ENCODE measurements around the gene EXOC3L1.

Gene EXOC3L1

GRCh38 chr16:67195676-67196075 lies 5.7 kb upstream of the EXOC3L1 start:
- DNase-seq = no peak

- no peak for DNase-seq
Measured at GRCh38 chr16:67194260-67194659, 4.3 kb upstream of the EXOC3L1 start.

GRCh38 chr16:67193536-67193935 lies 3.6 kb upstream of the EXOC3L1 start:
- DNase-seq = no peak

GRCh38 chr16:67192781-67193361 lies 2.9 kb upstream of the EXOC3L1 start:
- no peak for DNase-seq

- DNase-seq = peak; percentile 57
Measured at GRCh38 chr16:67191995-67192681, 2.2 kb upstream of the EXOC3L1 start, which contains the start of gene E2F4. Gene E2F4 (plus strand): TSS chr16:67192155. CDS start chr16:67192228, 73 bp downstream.

GRCh38 chr16:67191411-67191994 lies 1.6 kb upstream of the EXOC3L1 start:
- DNase-seq = no peak

- no peak for DNase-seq
Measured at GRCh38 chr16:67190448-67191399, 788 bp upstream of the EXOC3L1 start.

GRCh38 chr16:67188798-67189197 lies 1.1 kb downstream of the EXOC3L1 start:
- DNase-seq = no peak

GRCh38 chr16:67188323-67188722 lies 1.6 kb downstream of the EXOC3L1 start:
- DNase-seq = no peak

- no peak for DNase-seq
Measured at GRCh38 chr16:67187175-67187890, 2.6 kb downstream of the EXOC3L1 start.

GRCh38 chr16:67186550-67186950 lies 3.4 kb downstream of the EXOC3L1 start:
- DNase-seq = no peak

- no peak for DNase-seq
Measured at GRCh38 chr16:67185651-67186134, 4.2 kb downstream of the EXOC3L1 start.

GRCh38 chr16:67184995-67185650 lies 4.8 kb downstream of the EXOC3L1 start:
- DNase-seq = peak; percentile 36

GRCh38 chr16:67184453-67184994 lies 5.4 kb downstream of the EXOC3L1 start:
- DNase-seq = no peak

GRCh38 chr16:67183627-67184452 lies 6.1 kb downstream of the EXOC3L1 start, which contains the start of gene MATCAP1:
Gene MATCAP1 (minus strand): TSS chr16:67183963. CDS start chr16:67180610, 3,353 bp downstream.
- peak; percentile 89 for DNase-seq

GRCh38 chr16:67183284-67183626 lies 6.7 kb downstream of the EXOC3L1 start:
- DNase-seq = no peak

GRCh38 chr16:67182288-67182687 lies 7.6 kb downstream of the EXOC3L1 start:
- no peak for DNase-seq

- no peak for DNase-seq
Measured at GRCh38 chr16:67181346-67181745, 8.6 kb downstream of the EXOC3L1 start.

GRCh38 chr16:67180166-67180565 lies 9.8 kb downstream of the EXOC3L1 start:
- DNase-seq = no peak

GRCh38 chr16:67179421-67180080 lies 10.4 kb downstream of the EXOC3L1 start:
- no peak for DNase-seq
